ENCODE data around the gene PLA2G2C.

GRCh38 chr1:20141001-20141400 is 45.3 kb downstream of the PLA2G2C start:
- TF ChIP-seq CTCF (IDR thresholded peaks at IDR 0.05) (no peak), POLR2A (IDR thresholded peaks at IDR 0.05) (no peak)
